Stimulated activated CD8-positive, alpha-beta memory T cell treated with anti-CD3 and anti-CD28 coated beads, Interleukin-7, amount 100 ng/mL, for 1 hour (primary cell): ENCODE measurements around the gene SPRR1B.
"Not testable (repeated sequence)": the region's sequence is repeated elsewhere in the genome, so short reads cannot be mapped to it uniquely, and the experiment has no call there.

Experiments
- DNase-seq, 2 donors: peaks; one replicate each; pipeline ENCODE4 v3.0.0-alpha.2; 2020; ENCODE audit warnings: low read depth in 2 of 2

SPRR1B gene, protein sequence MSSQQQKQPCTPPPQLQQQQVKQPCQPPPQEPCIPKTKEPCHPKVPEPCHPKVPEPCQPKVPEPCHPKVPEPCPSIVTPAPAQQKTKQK

GRCh38 chr1:153030895-153031294 lies at the start of gene SPRR1B:
TSS of gene SPRR1B (plus strand) at chr1:153031203. CDS start at chr1:153032346, 1,143 bp downstream.
- DNase-seq = no peak

- DNase-seq = no peak
Observed at GRCh38 chr1:152982076-152982475, 48.9 kb upstream of the SPRR1B start.

DNA sequence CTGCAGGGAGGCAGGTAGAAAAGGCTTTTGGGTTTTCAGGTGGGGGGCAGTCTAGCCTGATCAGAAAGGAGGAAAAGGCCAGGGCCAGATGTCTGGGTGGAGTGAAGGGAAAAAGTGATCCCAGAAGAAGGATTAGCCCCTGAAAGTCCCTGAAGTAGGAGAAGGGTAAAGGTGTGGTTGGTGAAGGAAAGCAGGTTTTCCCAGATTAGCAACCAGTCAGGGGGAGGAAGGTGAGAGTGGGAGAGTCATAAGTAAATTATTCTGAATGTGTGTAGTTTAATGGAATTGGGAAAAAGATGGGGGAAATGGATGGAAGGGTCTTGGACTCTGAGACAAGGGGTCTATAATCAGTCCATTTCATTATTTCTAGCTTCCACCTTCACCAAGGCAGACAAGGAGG lies 47.8 kb upstream of the SPRR1B start:
- DNase-seq = no peak

- no peak for DNase-seq
Observed at GRCh38 chr1:152983743-152984142, 47.3 kb upstream of the SPRR1B start, which contains the start of gene SPRR1A. TSS of gene SPRR1A (plus strand) at chr1:152984081. CDS start at chr1:152985231, 1,150 bp downstream.

DNA sequence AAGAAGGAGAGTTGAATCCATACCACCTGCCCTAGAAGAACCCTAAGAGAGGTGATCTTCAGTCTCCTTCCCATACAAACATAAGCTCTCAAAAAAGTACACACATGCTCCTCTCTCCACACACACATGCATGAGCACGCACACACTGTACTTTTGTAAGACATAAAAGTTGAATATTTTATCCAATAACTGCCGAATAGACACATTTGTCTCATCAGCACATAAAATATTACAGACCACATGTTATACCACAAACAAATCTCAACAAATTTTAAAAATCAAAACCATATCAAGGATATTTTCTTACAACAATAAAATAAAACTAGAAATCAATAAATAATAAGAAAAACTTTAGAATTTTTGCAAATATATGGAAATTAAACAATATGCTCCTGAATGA lies 44.4 kb upstream of the SPRR1B start:
- DNase-seq = no peak

DNA sequence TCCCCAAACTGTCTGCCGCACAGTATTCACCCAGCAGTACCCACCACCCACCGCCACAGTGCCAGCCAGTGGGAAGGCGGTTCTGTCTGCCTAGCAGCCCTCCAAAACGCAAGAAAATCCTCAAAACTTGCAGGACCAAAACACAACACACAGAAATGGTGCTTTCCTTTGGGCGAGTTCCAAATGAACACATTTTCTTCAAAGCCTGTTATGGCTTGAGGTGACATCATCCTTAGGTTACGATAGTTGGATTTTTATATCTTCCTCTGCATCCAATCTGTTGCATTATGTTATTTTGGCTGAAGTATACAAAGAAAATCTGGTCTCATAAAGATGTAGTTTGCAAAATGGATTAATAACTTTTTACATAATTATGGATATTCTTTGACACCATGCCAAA lies 37.8 kb upstream of the SPRR1B start:
- no peak for DNase-seq

DNA sequence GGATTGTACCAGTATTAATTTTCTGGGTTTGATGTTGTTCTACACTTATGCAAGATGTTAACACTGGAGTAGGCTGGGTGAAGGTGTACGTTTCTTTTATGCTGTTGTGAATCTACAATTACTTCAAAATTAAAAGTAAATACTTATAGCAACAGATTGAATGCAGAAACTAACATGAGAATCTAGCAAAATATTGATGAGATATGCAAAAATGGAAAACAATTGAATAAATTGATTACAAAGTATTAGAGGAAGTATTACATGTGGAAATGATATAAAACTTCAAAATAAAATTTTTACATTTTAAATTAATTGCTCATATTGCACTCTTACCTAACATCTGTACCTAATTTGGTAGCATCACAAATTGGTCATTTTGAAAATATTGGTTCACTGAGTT lies 35.2 kb upstream of the SPRR1B start:
- no peak for DNase-seq

DNA sequence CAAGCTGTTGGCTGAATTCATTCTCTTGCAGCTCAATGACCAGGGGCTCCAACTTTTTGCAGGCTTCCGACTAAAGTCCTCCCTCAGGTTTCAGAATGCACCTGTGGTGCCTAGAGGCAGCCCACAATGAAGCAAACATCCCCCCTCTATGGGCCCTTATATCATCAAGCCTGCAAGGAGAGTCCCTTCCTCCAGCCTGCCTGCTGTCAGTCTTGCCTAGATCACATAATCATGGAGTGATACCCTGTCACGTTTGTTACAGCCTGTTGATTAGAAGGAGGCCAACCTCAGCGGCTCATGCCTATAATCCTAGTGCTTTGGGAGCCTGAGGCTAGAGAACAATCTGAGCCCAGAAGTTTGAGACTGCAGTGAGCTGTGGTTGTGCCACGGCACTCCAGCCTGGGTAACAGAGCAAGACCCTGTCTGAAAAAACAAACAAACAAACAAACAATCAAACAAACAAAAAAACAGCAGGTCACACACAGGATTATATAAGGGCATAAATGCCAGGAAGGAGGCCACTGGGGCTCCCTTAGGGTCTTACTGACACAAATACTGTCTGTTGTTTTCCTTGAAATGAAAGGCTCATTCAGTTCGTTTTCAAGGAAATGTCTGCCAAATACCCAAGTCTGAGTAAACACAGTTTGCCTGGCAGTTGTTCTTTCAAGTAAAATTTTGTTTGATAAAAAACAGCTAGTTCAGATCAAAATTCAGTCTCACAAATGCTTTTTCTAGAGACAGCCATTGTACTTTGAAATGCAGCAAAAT lies 34.2 kb upstream of the SPRR1B start:
- no peak for DNase-seq

DNA sequence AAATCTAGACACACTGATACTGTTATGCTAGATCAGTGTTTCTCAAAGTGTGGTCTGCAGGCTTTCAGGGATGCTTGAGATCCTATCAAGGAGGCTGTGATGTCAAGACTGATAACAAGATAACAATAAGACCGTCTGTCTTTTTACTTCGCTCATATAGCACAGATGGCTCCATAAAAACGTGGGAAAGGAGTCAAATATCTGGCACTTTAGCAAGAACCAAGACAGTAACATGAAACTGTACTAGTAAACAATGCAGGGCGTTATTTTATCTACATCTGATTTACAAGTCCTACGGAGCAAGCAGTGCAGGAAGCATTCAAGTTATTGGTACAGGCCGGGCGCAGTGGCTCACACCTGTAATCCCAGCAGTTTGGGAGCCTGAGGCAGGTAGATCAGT lies 33.1 kb upstream of the SPRR1B start:
- DNase-seq = no peak

DNA sequence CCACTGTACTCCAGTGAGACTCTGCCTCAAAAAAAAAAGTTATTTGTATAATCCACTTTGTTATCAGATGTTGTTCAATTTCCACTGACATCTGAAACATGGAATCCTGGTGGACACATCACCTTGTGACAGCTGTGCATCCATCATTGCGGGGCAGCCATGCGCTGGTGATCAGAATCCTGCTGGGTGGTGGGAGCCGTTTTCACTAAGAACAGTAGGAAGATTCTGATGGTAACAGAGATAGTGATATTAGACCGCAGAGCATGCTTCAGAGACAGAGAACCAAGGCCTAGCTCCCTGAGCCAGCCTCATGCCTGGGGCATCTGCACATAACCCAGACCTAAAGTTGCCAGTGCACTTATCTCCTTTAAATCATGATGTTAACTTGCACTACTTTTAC lies 32.5 kb upstream of the SPRR1B start:
- DNase-seq = no peak

DNA sequence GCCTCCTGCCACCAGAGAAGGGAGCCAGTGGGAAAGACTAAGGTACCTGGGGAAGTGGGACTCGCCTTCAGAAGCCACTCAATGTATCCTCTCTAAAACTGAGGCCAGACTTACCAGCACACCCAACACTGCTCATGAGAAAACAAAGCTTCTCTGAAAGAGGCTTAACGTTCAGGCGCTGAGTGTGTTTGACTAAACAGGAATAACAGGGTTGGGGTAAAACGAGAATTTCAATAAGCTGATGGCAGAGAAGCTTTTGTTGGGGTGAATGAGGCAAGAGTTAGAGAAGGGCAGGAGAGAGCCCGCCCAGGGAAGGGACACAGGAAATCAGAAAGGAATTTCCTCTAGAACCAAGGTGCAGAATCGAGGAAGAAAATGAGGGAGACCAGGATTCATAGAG lies 31.2 kb upstream of the SPRR1B start:
- DNase-seq = no peak

- DNase-seq = no peak
Observed at GRCh38 chr1:153000294-153000693, 30.7 kb upstream of the SPRR1B start.

DNA sequence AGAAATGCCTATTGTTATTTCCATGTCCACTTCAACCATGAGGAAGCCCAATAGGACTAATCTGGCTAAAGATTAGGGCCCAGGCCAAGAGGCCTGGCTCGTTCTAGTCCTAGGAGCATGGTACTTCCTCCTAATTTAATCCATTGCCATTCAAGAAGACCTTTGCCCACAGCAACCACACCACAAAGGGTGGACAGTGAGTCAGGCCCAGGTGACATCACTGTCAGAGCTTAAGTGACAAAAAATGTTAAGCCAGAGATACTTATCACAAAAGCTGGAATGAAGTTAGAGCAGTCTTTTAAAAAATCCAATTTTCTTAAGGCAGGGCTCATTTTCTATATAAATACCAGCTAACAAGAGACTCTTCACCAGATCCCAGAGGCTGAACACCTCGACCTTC lies 29.6 kb upstream of the SPRR1B start, which contains the start of gene SPRR3:
SPRR3 (plus strand) TSS at position 368 of the 400 bp plus-strand sequence. CDS start 1,272 bp downstream, outside the sequence.
- no peak for DNase-seq

- not testable (repeated sequence) for DNase-seq
Observed at GRCh38 chr1:153011235-153011758, 19.7 kb upstream of the SPRR1B start.

DNA sequence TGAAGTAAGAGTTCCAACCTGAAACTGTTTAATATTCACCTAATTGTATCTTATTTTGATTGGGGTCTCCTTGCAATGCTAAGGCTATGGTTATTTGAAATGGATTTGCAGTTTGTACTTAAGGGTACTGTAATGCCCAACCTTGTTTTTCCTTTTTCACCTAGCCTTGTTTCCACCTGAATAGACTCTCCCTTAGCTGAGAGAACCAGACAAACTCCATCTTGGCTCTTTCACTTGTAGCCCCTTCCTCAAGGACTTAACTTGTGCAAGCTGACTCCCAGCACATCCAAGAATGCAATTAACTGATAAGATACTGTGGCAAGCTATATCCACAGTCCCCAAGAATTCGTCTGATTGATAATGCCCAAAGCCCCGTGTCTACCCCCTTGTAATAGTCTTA lies 9.2 kb upstream of the SPRR1B start:
- DNase-seq = not testable (repeated sequence)

DNA sequence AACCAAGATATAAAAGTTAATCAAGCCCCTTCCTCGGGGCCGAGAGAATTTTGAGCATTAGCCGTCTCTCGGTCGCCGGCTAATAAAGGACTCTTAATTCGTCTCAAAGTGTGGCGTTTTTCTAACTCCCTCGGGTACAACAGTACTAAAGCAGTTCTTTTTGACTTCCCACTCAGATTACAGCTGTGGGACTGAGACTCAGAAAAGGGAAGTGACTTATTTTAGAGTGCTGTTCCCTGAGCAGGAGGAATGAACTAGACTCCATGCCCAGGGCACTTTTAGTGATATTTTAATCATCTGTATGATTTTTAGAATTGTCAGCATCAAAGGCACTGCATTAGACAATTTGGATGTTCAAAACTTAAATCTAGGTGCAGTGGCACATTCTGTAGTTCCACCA lies 8.7 kb upstream of the SPRR1B start:
- not testable (repeated sequence) for DNase-seq

DNA sequence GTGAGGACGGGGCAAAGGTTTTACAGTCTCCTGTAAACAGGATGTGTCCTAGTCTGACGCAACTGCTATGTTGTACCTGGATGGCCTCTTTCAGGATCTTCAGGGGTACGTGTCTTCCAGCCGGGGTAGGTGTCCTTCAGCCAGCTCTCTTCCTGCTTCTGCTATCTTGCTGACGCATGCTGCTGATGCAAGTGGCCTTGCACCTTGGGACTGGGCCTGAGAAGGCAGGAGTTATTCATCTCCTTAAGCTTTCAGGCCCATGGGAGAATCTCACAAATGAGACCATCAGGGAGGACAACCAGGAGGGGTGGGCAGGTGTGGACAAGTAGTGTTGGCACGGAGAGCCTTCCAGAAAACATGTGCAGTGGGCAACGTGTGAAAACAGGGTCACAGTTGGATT lies 7.9 kb upstream of the SPRR1B start:
- DNase-seq = no peak

DNA sequence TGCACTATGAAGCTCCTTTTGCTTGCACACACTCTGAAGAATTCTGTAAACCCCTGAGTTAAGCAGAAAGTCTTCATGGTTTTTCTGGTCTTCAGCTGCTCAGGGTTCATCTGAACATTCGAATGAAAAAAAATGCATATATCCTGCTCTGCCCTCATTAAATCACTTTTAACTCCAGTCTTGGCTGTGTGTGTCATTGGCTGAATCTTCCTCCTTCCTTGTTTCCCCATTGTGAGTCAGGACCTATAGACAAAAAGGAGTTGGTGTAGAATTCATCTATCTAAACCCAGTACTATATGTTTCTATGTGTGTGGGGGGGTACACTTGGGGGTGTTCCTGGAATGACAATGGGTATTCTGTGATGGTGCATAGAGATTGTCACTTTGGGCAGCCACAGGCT lies 6.6 kb upstream of the SPRR1B start:
- DNase-seq = no peak

GRCh38 chr1:153025797-153026196 lies 5.2 kb upstream of the SPRR1B start:
- no peak for DNase-seq

DNA sequence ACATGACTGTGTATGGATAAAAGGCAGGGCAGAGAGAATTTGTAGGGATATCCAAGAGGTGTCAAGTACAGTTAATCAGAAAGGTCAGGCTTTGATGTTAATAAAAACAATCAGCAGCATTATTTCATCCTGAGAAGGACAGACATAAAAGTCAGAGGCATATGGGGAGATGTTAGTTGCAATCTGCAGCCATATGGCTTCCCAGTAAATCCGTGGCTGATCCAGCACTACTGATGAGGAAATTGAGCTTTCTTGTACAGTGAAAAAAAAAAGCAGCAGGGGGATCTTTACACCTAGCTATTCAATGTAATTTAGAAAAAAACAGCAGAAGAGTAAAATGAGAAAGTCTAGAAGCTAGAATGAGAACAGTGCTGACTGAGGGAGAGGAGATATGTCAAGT lies 2.2 kb upstream of the SPRR1B start:
- DNase-seq = no peak

- no peak for DNase-seq
Observed at GRCh38 chr1:153032073-153032472, 1.1 kb downstream of the SPRR1B start.

DNA sequence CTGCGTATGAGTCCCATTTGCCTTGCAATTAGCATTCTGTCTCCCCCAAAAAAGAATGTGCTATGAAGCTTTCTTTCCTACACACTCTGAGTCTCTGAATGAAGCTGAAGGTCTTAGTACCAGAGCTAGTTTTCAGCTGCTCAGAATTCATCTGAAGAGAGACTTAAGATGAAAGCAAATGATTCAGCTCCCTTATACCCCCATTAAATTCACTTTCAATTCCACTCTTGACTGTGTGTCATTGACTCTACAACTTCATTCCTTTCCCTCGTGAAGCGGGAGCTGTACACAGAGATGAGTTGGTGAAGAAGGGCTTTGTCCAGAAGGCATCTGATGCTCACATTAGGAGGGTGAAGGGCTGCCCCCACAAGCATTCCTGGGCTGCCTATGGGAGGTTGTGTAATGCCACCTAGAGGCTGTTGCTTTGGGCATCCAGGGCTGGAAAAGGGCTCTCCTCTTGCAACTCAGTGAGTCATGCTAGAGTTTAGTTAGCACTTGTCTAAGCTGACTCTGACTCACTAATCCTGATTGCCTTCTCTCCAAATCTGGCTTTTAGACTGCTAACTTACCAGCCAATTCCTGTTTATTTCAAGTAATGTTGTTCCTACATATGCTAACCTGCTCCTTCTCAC lies 1.8 kb downstream of the SPRR1B start:
- DNase-seq = no peak

DNA sequence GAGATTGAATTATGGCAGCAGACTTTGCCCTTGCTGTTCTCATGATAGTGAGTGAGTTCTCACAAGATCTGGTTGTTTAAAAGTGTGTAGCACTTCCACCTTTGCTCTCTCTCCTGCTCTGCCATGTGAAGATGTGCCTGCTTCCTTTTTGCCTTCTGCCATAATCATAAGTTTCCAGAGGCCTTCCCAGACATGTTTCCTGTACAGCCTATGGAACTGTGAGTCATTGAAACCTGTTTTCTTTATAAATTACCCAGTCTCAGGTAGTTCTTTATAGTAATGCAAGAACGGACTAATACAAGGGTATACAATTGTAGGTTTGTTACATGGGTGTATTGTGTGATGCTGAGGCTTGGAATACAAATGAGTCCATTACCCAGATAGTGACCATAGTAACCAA lies 4.2 kb downstream of the SPRR1B start:
- no peak for DNase-seq
